GM18909 (cell line): ENCODE measurements around the gene RTEL1.
"Not testable (repeated sequence)": the region's sequence is repeated elsewhere in the genome, so short reads cannot be mapped to it uniquely, and the experiment has no call there.

Source experiments
- ATAC-seq: cut with Tn5 transposase; IDR thresholded peaks from one replicate; pipeline ENCODE4 v1.9.1; 2021; ENCODE audit warnings: mild to moderate bottlenecking; ENCODE audit not compliant: unreplicated experiment, poor library complexity

RTEL1 gene

DNA sequence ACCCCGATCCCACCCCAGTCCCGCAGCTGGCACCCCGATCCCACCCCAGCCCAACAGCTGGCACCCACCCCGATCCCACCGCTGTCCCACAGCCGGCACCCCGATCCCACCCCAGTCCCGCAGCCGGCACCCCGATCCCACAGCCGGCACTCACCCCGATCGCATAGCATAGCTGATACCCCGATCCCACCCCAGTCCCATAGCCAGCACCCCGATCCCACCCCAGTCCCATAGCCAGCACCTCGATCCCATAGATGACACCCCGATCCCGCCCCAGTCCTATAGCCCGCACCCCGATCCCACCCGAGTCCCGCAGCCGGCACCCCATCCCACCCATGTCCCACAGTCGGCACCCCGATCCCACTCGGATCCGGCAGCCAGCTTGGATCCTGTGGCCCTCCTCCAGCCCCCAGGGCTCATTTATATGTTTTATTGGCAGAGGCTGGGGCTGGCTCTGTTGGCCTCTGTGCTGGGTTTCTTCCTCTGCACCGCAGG is 30.3 kb upstream of the RTEL1 start:
- ATAC-seq, result no peak

GRCh38 chr20:63628246-63628975 is 29.7 kb upstream of the RTEL1 start:
- no peak for ATAC-seq

GRCh38 chr20:63630956-63631355 is 27.2 kb upstream of the RTEL1 start:
- ATAC-seq, result not testable (repeated sequence)

- ATAC-seq, result not testable (repeated sequence)
Measured at GRCh38 chr20:63631426-63631825, 26.7 kb upstream of the RTEL1 start.

GRCh38 chr20:63633732-63634131 is 24.4 kb upstream of the RTEL1 start:
- no peak for ATAC-seq

DNA sequence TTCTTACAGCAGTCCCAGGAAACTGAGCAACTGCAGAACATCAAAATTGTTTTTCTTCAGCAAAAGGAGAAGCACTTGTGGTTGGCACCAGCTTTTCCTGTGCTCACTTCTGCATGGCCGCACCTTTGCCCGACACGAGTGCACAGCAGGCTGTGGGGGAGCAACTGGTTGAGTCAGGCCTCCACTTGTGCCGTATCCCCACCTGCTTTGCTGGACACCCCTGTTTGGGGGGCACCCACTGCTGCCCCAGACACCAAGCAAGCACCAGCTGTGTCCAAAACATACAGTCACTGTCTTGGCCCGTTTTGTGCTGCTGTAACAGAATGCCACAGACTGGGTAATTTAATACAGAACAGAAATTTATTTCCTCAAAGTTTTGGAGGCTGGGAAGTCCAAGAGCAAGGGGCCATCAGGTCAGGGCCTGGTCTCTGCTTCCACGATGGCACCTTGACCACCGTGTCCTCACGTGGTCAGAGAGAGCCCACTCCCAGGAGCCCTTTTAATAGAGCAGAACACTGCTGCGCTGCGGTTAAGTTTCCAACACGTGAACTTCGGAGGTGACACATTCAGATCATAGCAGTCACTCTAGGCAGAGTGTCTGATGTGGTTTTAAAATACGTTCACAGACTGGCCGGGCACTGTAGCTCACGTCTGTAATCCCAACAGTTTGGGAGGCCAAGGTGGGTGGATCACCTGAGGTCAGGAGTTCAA is 22.5 kb upstream of the RTEL1 start:
- no peak for ATAC-seq

GRCh38 chr20:63636752-63637628 is 21.1 kb upstream of the RTEL1 start:
- no peak for ATAC-seq

- no peak for ATAC-seq
Measured at GRCh38 chr20:63639093-63639975, 18.8 kb upstream of the RTEL1 start.

GRCh38 chr20:63640086-63640485 is 18.0 kb upstream of the RTEL1 start:
- no peak for ATAC-seq

- not testable (repeated sequence) for ATAC-seq
Measured at GRCh38 chr20:63640686-63641085, 17.4 kb upstream of the RTEL1 start.

- peak; percentile 22 for ATAC-seq
Measured at GRCh38 chr20:63641146-63641791, 16.8 kb upstream of the RTEL1 start.

DNA sequence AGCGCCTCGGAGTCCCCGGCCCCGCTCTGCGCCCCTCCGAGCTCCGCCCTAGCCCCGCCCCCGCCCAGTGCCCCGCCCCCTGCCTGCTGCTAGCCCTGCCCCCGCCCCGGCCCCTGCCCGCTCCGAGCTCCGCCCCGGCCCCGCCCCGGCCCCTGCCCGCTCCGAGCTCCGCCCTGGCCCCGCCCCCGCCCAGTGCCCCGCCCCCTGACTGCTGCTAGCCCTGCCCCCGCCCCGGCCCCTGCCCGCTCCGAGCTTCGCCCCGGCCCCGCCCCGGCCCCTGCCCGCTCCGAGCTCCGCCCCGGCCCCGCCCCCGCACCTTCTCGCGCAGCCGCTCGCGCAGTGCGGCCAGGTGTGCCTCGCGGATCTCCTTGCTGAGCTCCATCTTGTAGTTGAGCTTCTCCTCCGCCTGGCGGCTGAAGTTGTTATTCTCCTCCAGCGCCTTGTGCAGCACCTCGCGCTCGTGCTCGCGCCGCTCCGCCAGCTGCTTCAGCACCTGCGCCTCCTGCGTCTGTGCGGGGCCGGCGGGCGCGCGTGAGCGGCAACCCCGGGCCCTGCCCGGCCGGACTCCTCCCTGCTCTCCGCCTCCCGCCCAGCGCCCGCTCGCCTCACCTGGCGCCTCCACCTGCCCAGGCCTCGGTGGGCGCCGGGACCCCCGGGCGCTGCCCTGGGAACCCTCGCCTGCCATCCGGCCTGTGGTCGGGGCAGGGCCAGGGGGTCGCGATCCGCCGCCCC is 16.2 kb upstream of the RTEL1 start:
- ATAC-seq, result peak; percentile 71

GRCh38 chr20:63642527-63643247 is 15.4 kb upstream of the RTEL1 start:
- ATAC-seq, result no peak

DNA sequence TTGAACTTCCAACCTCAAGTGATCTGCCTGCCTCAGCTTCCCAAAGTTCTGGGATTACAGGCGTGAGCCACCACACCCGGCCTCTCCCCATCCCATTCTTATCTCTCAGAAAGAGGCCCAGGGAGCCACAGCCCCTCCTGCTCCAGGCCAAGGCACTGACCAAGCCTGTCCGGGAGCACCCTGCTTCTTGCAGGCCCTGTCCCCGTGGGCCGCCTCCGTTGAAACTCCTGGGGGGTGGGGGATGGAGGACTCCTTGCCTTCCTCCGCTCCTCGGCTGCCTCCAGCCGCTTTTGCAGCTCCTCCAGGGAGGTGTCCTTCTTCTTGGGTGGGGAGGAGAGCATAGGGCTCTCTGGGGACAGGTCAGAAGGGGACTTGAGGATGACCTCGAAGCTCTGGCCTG is 14.6 kb upstream of the RTEL1 start:
- no peak for ATAC-seq

GRCh38 chr20:63643946-63644345 is 14.2 kb upstream of the RTEL1 start:
- no peak for ATAC-seq

GRCh38 chr20:63645218-63645617 is 12.9 kb upstream of the RTEL1 start:
- ATAC-seq, result no peak

DNA sequence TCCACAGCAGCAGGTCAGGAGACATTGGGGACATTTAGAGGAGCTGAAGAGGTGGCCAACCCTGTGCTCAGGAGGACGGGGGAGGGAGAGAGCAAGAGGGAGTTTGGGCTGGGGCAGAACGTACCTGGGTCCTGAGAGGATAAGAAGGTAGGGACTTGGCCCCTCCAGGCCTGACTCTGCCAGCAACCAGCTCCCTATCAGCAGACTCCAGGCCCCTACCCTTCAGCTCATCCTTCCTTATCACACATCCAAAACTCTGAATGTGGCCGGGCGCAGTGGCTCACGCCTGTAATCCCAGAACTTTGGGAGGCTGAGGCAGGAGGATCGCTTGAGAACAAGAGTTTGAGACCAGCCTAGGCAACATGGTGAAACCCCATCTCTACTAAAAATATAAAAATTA is 9.9 kb upstream of the RTEL1 start:
- no peak for ATAC-seq
